Body of pancreas (tissue), 4 donors: Measurements from ENCODE around the gene CDR2.

Source experiments
- CTCF ChIP-seq, 7 experiments: fragments of 450-650 bp in 4 of 7; fragments of 200-600 bp in 3 of 7; sonication (generic) in 3 of 7; IDR thresholded peaks; one replicate each; pipeline ENCODE4 v1.5.1; 2016 to 2019; ENCODE audit warnings: antibody characterized with exemption in 7 of 7
- POLR2A ChIP-seq, 3 donors: fragments of 450-650 bp; IDR thresholded peaks; one replicate each; pipeline ENCODE4 v1.6.1; 2016; ENCODE audit warnings: antibody characterized with exemption in 3 of 3, mild to moderate bottlenecking in 2 of 3

GRCh38 chr16:22304411-22304810 lies 70.0 kb downstream of the CDR2 start:
- TF ChIP-seq POLR2A (IDR thresholded peaks at IDR 0.05): no peak
- no peak for TF ChIP-seq CTCF (IDR thresholded peaks at IDR 0.05)
